ENCODE measurements around the gene ITIH5.

Gene ITIH5

DNA sequence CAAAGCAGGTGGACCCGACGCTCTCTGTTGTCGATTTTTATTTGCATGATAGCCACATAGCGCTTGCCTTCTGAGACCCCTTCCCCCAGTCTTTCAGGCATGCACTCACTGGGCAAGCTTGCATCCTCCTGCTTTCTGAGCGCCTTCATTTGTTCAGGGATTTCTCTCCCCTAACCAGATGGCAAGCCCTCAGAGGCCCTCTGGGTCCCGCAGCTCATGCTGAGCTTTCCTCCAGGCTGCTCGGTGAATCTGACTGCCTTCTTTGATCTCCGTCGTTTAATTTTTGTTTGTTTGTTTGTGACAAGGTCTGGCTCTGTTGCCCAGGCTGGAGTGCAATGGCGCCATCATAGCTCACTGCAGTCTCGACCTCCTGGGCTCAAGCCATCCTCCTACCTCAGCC lies 58.8 kb downstream of the ITIH5 start:
- TF ChIP-seq CTCF (IDR thresholded peaks at IDR 0.05), result no peak
- Histone ChIP-seq H3K4me3 (no peak overlapping the region), H3K27ac (no peak overlapping the region)
- peak; percentile 28 for DNase-seq (ENCODE audit: low spot score)

- peak overlapping the region in 1 of 2 donors; percentile 11 for H3K27ac ChIP-seq
Observed at GRCh38 chr10:7606951-7607404, 59.8 kb downstream of the ITIH5 start.

GRCh38 chr10:7605565-7606295 lies 61.0 kb downstream of the ITIH5 start:
- Histone ChIP-seq H3K27ac (no peak overlapping the region), H3K4me3 (no peak overlapping the region)
- DNase-seq (ENCODE audit: low spot score), result peak; percentile 40
- no peak for TF ChIP-seq CTCF (IDR thresholded peaks at IDR 0.05)

More at GRCh38 chr10:7606951-7607404, 59.8 kb downstream of the ITIH5 start:
- TF ChIP-seq CTCF (IDR thresholded peaks at IDR 0.05), result no peak
- peak; percentile 58 for DNase-seq (ENCODE audit: low spot score)
- no peak overlapping the region for H3K4me3 ChIP-seq

GRCh38 chr10:7601023-7601656 lies 65.6 kb downstream of the ITIH5 start:
- TF ChIP-seq CTCF (IDR thresholded peaks at IDR 0.05), result no peak
- H3K27ac ChIP-seq, result peak overlapping the region in 1 of 2 donors; percentile 7
- no peak overlapping the region for H3K4me3 ChIP-seq
- DNase-seq (ENCODE audit: low spot score), result peak; percentile 54

DNA sequence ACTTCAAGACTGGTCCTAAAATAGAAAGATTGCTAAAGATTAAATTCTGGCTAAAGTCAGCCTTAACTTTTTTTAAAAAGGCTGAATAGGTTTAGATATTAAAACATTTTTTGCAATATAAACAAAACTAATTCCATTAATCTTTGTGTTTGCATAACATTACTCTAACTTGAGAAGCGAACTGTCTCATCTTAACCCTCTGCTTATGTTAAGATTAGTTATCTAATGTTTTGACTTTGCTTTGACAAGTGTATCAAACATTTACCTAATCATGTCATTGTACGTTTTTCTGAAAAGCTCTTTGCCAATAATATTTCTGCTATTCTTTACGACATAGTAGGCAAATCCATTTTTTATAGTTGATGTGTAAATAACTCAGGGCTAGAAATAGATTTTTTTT lies 68.0 kb downstream of the ITIH5 start:
- Histone ChIP-seq H3K4me3 (no peak overlapping the region), H3K27ac (no peak overlapping the region)
- no peak for DNase-seq (ENCODE audit: low spot score)
- no peak for TF ChIP-seq CTCF (IDR thresholded peaks at IDR 0.05)

- TF ChIP-seq CTCF (IDR thresholded peaks at IDR 0.05), result no peak
- no peak for DNase-seq (ENCODE audit: low spot score)
- Histone ChIP-seq H3K27ac (no peak overlapping the region), H3K4me3 (no peak overlapping the region)
Observed at GRCh38 chr10:7596356-7596755, 70.4 kb downstream of the ITIH5 start.

DNA sequence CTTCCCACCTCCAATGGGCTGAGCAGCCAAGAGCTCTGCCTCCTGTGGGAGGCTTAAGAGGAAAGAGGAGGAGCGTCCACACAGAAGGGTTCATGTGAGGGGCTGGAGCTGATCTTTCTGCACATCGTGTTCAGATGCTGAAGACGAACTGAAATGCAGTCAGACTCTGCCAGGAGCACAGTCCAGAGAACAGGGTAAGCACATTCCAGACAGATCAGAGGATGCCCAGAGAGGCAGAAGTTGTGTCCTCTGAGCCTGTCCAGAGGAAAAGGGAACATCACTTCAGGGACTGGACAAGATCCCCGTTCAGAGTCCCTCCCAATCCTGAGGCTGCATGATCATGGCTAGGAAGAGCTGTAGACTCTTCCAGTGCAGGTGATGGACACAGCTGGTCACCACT lies 72.9 kb downstream of the ITIH5 start:
- TF ChIP-seq CTCF (IDR thresholded peaks at IDR 0.05), result no peak
- no peak for DNase-seq (ENCODE audit: low spot score)
- Histone ChIP-seq H3K4me3 (no peak overlapping the region), H3K27ac (no peak overlapping the region)
